HUDEP-2 (cell line): ENCODE measurements around the gene GDF15.
"Not testable (repeated sequence)": the region's sequence is repeated elsewhere in the genome, so short reads cannot be mapped to it uniquely, and the experiment has no call there.

Experiments used
- DNase-seq, 76 experiments: peaks; one replicate each; lab custom pipeline; 2025; ENCODE audit not compliant: unreplicated experiment in 76 of 76; lab: John Stamatoyannopoulos, UW

GDF15 gene

DNA sequence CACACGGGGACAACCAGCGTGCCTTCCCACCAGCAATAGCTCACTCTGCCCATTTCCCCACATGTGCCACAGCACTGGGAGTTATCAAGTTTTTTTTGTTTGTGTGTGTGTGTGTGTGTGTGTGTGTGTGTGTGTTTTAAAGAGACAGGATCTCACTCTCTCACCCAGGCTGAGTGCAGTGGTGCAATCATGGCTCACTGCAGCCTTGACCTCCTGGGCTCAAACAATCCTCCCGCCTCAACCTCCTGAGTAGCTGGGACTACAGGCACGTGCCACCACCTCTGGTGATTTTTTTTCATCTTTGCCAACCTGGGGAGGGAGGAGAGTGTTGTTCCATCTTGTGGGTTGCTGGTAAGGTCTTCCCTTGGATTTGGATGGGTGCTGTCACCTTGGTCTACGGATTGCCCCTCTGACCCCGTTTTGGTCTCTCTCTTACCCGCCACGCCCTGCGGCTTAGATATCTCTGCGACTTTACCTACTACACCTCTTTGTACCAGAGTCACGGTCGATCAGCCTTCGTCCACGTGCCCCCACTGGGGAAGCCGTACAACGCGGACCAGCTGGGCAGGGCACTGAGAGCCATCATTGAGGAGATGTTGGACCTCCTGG is 22.9 kb upstream of the GDF15 start:
- DNase-seq: peak in 12 of 76 experiments; percentile 6 to 43 (median 28)

DNA sequence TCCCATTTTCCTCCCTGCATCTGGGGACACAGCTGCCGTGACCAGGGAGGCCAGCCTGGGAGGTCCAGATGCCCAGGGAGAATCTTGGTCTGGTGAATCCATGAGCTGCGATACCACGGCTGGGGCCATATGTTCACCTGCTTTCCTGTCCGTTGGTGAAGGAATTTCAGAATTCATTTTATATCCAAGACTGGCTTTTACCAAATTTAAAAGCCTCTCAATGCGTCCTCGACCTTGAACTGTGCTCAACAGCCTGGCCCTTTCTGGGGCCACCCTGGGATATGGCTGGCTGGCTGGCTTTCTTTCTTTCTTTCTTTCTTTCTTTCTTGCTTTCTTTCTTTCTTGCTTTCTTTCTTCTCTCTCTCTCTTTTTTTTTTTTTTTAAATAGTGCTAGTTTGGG is 22.2 kb upstream of the GDF15 start:
- DNase-seq: no peak

DNA sequence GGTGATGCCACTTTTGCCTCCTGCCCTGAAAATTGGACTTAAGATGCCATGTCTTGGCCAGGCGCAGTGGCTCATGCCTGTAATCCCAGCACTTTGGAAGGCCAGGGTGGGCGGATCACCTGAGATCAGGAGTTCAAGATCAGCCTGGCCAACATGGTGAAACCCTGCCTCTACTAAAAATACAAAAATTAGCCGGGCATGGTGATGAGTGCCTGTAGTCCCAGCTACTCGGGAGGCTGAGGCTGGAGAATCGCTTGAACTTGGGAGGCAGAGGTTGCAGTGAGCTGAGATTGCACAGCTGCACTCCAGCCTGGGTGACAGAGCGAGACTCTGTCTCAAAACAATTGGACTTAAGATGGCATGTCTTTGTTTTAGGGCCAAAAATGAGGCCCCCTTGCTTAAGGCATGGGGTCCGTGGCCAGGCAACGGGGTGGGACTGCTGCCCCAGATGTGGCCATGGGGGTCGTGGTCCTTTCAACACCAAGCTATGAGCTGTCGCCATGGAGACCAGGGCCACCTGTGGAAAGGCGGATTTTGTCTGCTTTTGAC is 21.6 kb upstream of the GDF15 start:
- not testable (repeated sequence) for DNase-seq

DNA sequence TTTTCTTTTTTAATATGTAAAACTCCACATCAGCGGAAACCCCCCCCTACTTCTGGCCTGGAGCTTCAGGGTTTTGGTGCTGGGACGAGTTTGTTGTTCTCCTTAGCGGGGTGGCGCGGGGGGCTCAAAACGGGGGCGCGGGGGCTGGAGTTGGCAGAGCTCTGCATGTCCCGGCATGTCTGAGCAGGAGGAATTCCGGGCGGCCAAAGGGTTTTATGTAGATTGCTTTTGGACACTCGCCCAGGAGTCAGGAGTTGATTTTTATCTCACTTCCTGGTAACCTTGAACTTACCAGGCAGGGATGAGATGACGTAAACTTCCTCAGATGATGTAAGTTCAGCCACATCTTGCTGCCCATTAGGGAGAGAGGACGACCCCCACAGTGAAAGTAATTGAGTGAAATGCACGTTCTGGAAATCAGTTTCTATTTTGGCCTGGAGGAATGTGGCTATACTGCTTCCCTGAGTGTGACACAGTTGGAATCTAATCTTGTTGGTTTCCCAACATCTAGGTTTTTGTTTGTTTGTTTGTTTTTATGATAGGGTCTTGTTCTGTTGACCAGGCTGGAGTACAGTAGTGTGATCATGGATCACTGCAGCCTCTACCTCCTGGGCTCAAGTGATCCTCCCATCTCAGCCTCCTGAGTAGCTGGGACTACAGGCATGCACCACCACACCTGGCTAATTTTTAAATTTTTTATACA is 21.0 kb upstream of the GDF15 start:
- peak in 73 of 76 experiments; percentile 40 to 94 (median 77) for DNase-seq

DNA sequence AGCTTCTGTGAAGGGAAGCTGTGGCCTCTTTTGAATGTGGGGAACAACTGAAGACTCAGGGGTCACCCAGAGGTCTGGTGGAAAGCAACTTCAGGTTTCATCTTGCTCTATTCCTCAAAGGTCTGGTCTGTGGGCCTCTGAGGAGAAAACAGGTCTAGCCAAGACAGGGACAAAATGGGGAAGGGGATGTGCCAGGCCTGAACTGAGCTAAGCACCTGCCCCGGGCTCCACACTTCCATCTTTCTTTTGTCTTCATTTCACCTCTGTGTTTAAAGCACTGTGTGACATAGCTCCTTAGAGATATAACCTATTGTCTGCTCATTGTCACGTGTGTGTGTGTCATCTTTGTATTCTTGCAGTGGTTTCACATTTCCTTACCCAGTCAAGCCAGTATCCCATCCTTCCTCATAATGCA is 19.9 kb upstream of the GDF15 start:
- no peak for DNase-seq

DNA sequence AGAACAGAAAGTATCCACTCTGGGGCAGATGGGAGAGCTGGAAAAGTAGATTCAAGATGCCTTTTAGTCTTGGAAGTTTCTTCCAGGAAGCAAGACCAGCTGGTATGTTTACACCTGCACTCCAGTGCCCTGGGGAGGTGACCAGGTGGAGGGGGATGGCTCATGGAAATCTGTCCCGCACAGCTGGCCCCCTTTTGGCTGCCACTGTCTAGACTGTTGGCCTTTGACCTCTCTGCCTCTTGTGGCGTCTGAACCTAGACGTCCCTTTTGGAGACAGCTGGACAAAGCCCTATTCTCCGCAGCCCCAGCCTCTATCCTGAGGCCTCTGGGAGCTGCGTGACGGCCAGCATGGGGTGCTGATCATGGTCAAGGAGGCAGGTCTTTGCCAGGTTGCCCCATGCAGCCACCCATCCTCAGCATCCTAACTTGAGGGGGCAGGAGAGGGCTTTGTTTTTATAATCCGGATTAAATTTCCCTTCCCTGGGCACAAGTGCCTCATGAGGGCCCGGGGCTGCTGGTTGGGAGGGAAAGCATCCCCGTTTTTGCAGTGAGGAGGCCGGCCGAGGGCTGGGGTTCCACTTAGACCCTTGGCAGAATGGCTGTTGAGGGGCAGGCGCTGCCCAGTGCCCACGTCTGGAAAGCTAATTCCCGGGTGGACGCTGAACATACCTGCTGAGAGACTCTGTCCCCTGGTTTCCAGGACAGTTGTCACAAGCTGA is 17.3 kb upstream of the GDF15 start:
- DNase-seq: no peak

DNA sequence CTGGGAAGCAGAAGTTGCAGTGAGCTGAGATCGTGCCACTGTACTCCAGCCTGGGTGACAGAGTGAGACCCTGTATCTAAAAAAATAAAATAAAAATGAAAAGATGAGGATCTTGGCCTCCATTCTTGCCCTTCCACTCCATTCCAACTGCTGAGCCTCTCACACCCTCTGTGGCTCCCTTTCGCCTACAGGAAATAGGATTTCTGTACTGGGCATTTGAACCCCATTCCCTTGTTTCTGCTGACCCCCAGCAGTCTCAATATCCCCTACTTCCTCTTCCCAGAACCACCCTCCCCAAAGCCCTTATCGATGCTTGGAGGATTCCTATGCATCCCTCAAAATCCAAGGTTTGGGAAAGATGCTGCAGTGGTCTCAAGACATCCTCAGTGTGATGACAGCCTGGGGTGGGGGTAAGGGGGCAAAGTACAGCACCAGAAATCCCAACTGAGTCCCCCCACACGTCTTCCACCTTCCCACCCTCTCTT is 12.5 kb upstream of the GDF15 start:
- peak in 6 of 76 experiments; percentile 42 to 82 (median 62) for DNase-seq

DNA sequence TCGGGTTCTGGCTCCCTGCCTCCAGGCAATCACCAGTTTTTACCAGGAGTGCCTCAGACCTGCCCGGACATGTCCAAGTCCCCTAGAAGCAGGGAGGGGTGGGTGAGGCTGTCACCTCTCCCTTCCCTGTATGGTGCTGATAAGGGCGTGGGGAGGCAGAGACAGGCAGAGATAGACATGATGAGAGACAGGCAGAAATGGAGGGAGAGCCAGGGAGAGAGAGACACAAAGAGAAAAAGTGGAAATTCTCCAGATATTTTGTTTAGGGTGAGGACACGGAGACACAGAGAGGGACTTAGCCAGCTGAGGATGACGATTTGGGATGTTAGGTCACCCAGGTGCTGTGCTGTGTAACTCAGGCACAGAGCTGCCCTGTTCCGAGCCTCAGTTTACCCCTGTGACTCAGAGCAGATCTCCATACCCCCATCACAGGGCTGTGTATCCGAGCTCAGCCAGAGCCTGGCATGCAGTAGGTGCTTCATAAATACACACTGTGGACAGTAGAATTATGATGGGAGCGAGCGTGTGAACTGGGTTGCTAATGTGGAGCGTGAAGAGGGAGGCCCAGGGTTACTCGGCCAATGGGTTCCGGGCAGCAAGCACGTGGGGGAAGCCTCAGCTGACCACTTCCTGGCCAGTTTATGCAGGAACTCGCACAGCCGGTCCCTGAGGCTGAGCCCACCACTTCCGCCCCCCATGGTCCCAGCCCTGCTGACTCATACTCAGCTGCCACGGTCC is 11.9 kb upstream of the GDF15 start:
- peak in 75 of 76 experiments; percentile 87 to 99 (median 96) for DNase-seq

DNA sequence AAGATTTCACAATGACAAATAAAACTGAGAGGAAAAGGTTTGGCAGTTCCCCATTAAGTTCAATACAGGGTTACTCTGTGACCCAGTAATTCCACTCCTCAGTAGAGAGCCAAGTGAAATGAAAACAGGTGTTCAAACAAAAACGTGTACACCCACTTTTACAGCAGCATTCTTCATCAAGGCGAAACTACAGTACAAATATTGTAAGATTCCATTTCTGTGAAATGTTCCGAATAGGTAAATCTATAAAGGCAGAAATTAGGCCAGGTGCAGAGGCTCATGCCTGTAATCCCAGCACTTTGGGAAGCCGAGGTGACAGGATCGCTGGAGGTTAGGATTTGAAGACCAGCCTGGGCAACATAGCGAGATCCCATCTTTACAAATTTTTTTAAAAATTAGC is 8.9 kb upstream of the GDF15 start:
- DNase-seq: no peak

DNA sequence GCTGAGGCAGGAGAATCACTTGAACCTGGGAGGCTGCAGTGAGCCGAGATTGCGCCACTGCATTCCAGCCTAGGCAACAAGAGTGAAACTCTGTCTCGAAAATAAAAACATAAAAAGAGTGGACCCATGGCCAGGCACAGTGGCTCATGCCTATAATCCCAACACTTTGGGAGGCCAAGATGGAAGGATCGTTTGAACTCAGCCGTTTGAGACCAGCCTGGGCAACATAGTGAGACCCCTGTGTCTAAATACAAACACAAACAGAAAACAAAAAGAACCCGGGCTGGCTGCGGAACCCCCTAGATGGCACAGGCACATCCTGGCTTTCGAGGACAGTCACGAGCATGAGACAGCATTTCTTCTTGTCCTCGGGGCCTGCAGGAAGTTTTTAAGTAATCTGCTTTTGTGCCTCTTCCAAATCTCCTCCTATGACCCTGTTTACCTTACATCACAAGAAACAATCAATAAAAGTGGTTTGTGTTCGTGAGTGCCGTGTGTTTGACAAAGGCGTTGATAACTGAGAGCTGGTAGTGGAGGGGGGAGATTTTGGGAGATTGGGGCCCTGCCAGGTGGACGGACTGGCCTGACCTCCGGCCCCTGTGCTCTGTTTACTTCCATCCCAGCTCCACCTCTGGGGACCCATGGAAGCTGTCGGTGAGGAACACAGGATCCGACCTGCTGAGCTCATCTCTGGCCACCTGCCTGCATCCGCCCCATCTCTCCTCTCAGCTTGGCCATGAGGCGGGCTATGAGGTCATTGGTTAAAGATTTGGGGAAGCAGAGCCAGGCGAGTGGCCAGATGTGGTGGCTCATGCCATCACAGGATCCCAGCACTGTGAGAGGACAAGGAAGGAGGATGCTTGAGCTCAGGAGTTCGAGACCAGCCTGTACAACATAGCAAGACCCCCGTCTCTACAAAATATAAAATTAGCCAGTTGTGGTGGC is 5.9 kb upstream of the GDF15 start:
- DNase-seq: peak in 58 of 76 experiments; percentile 19 to 80 (median 52)

DNA sequence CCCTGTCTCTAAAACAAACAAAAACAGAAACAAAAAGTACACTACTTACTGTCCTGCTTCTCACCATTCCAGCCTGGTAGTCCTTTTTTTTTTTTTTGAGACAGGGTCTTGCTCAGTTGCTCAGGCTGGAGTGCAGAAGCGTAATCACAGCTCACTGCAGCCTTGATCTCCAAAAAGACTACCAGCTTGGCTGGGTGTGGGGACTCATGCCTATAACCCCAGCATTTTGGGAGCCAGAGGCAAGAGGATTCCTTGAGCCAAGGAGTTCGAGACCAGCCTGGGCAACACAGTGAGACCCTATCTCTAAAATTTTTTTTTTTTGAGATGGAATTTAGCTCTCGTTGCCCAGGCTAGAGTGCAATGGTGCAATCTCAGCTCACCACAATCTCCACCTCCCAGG is 5.1 kb upstream of the GDF15 start:
- no peak for DNase-seq

DNA sequence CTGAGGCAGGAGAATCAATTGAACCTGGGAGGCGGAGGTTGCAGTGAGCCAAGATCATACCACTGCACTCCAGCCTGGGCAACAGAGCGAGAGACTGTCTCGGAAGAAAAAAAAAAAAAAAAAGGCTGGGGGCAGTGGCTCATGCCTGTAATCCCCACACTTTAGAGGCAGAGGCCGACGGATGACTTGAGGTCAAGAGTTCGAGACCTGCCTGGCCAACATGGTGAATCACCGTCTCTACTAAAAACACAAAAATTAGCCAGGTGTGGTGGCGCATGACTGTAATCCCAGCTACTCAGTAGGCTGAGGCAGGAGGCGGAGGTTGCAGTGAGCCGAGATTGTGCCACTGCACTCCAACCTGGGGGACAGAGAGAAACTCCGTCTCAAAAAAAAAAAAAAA is 2.3 kb upstream of the GDF15 start:
- DNase-seq: not testable (repeated sequence)

DNA sequence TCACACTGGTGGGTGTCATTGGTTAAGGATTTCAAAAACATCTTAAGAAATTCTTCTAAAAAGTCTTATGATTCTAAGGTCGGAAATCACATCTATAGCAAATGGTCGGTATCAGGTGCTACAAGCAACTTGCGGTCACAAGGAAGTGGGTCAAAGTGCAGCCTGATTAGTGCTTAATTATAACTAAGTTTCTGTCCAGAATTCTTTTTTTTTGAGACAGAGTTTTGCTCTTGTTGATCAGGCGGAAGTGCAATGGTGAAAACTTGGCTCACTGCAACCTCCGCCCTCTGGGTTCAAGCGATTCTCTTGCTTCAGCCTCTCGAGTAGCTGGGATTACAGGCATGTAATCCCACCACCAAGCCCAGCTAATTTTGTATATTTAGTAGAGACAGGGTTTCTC is 1.2 kb upstream of the GDF15 start:
- DNase-seq: no peak

DNA sequence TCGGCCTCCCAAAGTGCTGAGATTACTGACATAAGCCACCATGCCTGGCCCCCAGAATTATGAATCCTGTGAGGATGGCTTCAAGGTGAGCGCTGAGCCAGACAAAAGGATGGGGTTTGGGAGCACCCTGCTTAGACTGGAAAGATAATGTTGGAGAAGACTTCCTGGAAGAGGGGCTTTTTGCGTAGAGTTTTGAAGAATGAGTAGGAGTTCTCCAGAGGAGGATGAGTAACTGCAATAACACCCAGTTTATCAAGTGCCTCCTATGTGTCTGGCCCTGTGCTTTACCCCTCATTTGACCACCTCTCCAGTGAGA is 641 bp upstream of the GDF15 start:
- DNase-seq: no peak

DNA sequence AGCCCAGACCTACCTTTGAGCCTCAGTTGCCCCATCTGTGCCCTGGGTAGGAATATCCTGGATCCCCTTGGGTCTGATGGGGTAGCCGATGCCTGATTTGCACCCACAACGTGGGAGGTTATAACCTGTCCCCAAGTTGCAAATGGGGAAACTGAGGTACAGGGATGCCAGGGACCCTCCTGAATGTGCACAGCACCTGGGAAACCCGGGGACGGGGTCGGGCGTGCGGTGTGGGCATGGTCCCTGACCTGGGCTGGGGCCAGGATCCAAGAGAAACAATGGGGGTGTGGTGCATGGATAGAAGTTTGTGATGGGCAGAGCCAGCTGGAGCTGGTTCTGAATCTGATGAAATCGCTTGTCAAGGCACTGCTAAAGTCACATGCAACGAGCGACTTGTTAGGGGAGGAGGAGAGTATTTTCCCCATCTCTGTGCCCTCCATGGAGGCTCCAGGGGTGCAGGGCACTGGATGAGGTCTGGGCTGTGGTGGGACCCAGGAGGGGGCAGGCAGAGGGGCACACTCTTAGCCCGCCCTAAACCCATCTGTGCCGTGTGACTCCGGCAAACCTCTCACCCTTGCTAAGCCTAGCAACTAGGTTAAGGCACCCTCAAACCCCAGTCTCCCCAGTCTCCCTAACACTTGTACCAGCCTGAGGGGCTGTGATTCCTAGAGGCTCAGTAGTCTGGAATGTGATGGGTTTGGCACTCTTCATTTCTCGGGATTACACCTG is 749 bp downstream of the GDF15 start:
- DNase-seq: peak in 25 of 76 experiments; percentile 14 to 60 (median 34)

DNA sequence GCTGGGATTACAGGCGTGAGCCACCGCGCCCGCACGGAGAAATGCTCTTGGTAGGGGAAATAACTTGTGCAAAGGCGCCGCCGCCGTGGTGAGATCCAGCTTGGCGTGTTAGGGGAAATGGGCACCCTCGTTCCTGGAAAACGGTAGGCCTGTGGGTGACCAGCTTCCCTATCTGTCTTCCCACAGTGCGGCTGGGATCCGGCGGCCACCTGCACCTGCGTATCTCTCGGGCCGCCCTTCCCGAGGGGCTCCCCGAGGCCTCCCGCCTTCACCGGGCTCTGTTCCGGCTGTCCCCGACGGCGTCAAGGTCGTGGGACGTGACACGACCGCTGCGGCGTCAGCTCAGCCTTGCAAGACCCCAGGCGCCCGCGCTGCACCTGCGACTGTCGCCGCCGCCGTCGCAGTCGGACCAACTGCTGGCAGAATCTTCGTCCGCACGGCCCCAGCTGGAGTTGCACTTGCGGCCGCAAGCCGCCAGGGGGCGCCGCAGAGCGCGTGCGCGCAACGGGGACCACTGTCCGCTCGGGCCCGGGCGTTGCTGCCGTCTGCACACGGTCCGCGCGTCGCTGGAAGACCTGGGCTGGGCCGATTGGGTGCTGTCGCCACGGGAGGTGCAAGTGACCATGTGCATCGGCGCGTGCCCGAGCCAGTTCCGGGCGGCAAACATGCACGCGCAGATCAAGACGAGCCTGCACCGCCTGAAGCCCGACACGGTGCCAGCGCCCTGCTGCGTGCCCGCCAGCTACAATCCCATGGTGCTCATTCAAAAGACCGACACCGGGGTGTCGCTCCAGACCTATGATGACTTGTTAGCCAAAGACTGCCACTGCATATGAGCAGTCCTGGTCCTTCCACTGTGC is 2.4 kb downstream of the GDF15 start:
- DNase-seq: peak in 71 of 76 experiments; percentile 36 to 95 (median 84)

DNA sequence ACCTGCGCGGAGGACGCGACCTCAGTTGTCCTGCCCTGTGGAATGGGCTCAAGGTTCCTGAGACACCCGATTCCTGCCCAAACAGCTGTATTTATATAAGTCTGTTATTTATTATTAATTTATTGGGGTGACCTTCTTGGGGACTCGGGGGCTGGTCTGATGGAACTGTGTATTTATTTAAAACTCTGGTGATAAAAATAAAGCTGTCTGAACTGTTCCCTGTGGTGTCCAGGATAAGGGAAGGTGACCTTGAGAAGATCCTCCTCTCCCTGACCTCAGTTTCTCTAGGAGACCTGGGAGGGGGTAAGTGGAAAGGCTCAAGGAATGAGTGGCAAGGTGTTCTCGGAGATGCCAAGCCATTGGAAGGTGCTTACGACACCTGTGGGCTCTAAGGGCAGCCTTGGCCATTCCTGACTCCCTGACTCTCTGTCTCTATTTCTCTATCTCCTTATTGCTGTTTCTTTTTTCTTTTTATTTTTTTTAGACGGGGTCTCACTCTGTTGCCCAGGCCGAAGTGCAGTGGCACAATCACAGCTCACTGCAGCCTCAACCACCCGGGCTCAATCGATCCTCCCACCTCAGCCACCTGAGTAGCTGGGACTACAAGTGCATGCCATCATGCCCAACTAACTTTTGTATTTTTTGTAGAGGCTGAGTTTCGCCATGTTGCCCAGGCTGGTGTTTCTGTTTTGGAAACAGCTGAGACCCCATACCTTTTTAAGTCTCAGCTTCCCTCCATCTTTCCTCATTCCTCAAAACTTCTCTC is 3.2 kb downstream of the GDF15 start:
- DNase-seq: peak in 4 of 76 experiments; percentile 53 to 77 (median 63)
